Inferior parietal cortex (tissue), 1 donor: Measurements from ENCODE around the gene INCENP.

Source experiments
- DNase-seq: peaks from one replicate; pipeline ENCODE4 v3.0.0-alpha.2; 2016; ENCODE audit errors: extremely low spot score

INCENP gene

DNA sequence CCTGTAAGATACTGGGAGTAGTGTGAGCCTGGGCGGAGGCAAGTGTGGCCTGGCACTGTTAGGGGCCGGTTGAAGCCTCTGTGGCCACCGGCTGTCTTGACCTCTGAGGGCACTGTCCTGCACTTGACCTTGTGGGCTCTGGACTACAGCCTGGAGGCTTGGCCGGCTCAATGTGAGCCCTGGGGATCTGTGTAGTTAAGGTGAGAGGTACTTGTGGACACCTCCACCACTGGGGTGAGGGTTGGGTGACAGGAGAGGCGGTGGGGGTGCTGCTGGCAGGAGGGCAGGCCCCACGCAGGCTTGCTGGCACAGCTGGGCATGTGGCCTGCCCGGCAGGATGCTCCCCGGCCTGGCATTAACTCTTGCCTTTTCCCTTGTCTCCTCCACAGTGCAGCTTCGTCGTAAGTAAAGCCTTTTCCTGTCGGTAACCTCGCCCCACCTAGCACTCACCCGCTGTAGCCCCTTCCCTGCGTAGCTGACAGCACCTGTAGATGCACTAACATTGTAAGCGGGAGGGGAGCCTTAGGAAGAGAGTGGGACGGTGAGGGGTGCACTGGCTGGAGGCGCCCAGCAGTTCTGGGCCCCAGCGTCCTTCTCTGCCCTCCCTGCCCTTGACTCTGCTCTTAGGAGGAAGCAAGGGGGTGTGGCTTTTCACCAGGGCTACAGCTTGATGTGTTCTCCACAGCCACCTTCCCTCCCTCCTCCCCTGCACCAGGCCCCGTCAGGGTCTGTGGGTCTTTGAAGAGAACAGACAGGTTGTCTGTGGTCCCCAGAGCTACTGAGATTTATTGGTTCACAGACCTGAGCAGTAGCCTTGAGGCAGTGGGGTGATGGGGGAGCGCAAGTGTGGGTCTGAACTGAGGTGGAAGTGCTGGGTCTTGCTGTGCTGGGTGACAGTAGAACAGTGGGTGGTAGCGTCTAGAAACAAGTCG lies 17.6 kb downstream of the INCENP start:
- DNase-seq, result no peak

DNA sequence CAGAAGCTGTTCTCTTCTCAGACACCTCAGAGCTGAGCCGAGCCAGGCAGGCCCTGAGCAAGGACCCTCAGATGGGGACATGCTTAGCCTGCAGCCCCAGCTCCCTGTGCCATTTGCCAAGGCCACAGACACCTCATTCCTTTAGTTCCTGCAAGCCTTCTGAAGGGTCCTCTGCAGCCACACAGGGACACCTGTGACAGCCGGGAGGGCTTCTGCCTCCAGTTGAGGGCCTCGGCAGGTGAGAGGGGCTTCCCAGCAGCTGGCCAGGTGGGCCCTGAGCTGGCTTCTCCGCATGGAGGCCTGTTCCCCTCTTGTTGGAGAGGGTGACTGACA lies 18.2 kb downstream of the INCENP start:
- DNase-seq, result no peak

DNA sequence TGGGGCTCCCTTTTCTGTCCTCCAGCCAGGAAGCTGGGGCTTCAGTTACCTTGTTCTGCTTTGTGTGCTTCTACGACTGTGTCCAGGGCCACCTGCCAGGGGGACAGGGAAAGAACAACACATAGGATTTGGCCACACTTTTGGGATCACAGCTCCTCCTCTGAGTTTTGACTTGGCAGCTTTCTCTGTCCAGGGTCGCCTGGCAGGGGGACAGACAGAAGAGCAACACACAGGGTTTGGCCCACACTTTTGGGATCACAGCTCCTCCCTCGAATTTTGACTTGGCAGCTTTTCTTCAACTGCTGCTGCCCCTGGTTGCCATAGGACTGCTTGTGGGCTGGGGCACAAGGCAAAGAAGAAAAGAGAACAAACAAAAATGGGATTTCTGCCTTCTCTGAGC lies 19.1 kb downstream of the INCENP start:
- DNase-seq, result no peak

DNA sequence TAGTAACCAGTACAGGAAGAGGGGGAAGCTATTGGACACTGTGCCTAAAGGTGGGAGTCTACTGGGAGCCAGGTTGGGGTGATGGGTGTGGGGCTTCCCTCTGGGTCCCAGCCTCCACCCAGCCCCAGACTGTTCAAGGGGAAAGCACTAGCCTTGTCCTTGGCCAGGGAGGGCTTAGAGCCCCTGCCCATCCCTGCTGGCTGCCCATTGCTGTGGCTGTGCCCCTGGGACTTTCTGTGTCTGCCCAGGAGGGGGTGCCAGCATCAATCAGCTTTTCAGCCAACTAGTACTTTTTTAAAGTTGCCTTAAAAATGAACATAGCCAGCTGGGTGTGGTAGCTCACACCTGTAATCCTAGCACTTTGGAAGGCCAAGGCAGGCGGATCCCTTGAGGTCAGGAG lies 19.9 kb downstream of the INCENP start:
- no peak for DNase-seq

DNA sequence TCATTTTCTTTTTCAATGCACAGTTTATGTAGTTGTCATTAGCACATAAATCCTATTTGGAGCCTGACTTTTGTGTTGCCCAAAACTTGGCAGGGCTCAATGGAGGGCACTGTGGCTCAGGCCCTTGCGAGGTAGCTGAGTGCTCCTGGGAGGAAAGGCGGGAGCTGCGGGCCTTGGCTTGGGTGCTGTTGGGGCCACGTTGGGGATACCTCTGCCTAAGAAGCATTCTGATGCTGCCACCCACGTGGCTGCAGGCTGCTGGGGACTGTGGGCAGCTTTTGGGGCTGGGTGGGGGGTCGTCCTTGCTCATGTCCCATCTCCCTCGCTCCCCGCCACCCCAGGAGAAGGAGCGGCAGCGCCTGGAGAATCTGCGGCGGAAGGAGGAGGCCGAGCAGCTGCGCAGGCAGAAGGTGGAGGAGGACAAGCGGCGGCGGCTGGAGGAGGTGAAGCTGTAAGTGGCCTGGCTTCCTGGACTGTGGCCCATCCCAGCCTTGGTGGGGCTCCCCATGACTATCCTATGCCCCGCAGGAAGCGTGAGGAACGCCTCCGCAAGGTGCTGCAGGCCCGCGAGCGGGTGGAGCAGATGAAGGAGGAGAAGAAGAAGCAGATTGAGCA lies 20.9 kb downstream of the INCENP start:
- DNase-seq, result no peak

DNA sequence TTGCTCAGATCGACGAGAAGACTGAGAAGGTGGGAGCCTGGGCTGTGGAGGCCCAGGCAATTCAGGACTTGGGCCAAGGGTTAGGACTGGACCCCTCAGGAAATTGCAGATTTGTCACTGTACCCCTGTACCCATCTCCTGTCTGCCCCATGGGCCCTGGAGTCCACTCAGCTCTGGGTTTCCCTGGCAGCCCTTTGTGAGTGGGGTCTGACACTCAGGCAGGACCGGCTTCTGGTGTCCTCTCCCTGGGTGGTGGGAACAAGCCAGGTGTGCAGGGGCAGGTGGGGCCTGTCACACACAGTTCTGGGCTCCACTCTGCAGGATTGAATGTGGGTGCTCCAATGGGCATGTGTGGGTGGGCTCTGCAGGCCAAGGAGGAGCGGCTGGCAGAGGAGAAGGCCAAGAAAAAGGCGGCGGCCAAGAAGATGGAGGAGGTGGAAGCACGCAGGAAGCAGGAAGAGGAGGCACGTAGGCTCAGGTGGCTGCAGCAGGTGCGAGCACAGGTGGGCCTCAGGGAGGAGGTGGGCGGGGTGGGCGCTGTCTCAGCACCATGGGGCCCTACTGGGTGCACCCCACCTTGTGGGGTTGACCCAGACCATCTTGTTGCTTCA lies 21.6 kb downstream of the INCENP start:
- DNase-seq, result no peak

DNA sequence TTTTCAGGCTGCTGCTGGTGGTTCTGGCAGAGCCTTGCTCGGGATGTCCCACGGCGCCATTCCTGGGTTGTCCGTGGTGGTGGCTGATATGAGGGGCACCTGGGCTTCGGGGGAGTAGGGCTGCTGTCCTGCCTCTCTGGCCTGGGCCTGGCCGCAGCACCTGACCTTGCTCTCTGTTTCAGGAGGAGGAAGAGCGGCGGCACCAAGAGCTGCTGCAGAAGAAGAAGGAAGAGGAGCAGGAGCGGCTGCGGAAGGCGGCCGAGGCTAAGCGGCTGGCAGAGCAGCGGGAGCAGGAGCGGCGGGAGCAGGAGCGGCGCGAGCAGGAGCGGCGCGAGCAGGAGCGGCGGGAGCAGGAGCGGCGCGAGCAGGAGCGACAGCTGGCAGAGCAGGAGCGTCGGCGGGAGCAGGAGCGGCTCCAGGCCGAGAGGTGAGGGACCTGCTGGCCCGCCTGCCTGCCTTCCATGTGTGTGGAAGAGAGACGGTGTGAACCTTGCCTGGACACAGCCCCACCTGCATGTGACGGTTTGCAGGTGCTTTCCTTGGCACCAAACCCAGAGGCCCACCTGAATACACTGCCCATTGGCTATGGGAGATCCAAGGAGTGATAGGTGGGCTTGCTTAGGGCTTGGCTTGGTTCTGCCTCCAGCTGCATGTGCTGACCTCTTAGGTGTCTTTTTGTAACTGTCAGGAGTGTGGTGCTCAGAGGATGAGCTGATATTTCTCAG lies 22.8 kb downstream of the INCENP start:
- DNase-seq, result no peak

DNA sequence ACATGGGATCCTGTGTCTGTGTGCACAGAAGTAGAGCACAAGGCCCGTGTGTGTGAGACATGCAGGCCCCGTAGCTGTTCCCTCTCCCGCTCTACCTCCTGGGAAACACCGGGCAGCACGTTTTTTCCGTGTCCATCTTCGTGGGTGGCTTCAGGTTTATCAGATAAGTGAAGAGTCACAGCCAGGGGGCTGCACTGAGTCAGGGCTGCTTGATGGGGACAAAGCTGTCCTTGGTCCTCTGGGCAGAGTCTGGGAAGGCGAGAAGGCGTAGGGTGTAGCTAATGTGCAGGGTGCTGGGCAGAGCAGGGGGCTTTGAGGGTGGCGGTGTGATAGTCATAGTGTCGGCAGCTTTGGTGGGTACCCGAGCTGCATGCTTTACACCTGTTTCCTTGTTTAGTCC lies 23.7 kb downstream of the INCENP start:
- DNase-seq, result no peak

DNA sequence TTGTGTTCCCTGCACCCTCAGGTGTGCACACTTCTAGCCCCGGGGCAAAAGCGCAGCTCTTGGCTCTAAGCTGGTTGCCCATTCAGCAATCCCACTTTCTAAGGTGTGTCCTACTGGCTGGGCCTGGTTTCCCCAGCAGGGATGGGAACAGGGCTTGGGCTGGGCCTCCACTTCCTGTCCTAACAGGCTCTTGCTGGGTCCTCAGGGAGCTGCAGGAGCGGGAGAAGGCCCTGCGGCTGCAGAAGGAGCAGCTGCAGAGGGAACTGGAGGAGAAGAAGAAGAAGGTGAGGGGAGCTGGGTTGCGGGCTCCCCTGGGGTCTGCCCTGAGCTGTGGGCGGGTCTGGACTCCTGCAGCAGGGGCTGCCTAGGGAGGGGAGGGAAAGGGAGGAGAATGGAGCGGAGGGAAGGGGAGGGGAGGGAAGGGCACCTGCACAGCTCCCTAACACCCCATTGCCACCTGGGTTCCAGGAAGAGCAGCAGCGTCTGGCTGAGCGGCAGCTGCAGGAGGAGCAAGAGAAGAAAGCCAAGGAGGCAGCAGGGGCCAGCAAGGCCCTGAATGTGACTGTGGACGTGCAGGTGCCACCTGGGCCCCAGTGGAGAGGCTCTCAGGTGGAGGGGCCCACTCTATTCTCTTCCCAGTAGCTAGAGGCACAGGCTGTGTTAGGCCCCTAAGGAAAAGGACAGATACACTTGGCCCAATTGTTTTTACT lies 24.6 kb downstream of the INCENP start:
- DNase-seq, result no peak

DNA sequence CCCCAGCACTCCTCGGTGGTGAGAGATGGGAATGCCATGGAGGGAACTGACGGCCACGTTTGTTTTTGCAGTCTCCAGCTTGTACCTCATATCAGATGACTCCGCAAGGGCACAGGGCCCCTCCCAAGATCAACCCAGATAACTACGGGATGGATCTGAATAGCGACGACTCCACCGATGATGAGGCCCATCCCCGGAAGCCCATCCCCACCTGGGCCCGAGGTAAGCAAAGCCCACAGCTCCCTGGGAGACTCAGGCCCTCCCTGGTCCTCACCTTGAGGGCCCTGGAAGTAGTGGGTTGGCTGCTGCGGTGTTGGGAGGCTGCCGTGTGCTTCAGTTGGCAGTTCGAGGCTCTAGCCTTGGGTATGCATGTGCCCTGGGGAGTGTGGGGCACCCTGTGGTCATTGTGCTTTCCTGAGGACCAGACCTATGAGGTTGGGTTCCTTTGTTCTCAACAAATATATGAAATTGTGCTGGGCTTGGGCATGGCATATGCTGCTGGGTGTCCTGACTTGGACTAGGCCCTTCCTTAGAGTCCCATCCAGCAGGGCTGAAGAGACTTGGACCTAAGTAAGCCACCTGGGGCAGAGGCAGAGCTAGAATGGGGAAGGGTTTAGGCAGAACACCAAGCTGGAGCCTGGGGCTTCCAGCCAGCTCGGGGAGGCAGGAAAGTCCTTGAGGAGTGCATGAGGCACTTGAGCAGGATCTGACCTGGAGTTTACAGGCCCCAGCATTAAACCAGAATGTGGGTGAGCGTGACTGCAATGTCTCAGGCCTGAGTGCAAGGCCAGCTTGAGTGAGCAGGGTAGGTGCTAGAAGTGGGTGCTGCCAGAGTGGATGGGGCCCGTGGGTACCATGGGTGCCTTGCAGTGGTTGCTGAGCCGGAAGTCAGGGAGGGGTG lies 26.4 kb downstream of the INCENP start:
- DNase-seq, result no peak

DNA sequence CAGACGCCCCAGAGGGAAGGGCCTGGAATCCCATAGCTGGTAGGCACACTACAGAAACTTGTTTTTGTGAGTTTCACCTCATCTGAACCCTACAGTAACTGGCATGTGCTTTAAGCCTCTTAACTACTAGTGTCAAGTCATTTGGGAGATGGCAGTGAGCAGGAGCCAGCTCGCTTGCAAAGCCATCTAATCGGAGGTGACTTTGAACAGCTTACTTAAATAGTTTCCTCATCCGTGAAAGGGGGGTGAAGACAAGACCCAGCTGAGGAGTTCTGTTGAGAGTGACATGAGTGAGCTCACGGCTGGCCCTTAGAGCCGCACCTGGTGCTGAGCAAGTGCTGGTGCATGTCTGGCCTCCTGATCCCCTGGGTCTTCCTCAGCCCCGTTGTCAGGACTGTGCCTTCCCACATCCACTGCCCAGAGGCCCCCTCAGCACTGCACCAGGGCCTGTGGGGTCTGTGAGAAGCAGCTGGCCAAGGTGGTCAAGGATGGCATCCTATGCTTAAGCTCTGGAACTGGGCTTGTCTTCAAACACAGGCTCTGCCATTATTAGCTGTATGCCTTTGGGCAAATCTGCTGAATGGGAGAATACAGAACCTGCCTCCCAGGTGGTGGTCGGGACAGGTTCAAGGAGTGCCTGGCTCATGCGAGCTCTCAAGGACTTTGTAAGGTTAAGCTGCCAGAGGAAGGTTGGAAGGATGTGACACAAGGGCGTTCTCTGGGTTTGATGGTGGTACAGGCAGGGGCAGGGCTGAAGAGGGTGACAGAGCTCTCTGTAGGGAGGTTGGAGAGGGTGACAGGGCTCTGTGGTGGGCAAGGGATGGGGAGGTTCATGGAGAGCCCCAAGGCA lies 27.3 kb downstream of the INCENP start:
- DNase-seq, result no peak

DNA sequence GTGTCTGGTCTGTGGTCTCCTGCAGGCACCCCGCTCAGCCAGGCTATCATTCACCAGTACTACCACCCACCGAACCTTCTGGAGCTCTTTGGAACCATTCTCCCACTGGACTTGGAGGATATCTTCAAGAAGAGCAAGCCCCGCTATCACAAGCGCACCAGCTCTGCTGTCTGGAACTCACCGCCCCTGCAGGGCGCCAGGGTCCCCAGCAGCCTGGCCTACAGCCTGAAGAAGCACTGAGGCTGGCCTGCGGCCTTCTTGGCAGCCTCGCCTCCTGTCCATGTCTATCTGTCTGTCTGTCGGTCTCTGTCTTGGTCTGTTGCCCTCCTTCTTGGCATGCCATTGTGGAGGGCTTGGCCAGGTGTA lies 27.9 kb downstream of the INCENP start:
- no peak for DNase-seq

DNA sequence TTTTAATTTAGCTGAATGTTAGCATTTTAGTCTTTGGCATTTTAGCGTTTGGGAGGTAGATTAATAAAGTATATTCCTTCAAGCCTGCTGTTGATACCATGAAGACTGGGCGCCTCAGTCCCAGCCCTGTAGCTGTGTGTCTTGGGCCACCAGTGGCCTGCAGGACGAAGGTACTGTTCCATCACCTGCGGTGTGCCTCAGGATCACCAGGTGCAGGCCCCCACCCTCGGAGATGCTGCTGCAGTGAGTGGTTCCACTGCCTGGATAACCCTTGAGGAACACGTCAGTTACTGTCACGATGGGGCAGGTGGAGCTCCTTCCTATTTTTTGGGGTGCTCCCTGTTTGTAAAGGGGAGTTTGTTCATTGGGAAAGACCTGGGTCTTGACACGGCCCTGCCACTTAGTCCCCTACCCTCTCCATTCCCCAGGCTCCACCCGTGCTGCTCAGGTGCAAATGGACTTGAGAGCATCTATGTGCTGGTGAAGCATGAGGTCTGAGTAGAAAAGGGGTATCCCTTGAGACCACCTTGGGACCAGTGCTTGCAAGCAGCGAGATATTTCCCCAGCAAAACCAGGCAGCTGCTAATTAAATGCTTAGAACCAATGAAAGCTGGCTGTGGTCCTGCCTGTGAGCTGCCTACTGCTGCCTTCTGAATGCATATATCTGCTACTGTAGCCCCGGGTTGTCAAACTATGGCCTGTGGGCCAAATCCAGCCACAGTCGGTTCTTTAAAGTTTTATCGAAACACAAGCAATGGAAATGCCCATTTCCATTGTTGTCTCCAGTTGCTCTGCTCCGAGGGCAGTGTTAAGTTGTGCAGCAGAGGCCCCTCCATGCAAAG lies 28.7 kb downstream of the INCENP start:
- no peak for DNase-seq

DNA sequence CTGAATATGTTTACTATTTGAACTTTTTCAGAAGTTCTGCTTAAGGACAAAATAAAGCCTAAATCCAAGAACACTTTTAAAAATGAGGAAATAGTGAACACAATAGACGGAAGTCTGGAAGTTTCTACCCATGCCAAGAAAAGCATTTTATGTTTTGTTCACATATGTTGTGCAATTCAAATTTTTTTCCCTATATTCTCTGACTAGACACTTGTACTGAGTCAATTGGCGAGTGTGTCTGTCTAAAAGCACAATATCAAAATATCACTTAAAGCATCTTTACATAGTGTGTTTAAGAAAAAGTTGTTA lies 29.2 kb downstream of the INCENP start:
- DNase-seq, result no peak

DNA sequence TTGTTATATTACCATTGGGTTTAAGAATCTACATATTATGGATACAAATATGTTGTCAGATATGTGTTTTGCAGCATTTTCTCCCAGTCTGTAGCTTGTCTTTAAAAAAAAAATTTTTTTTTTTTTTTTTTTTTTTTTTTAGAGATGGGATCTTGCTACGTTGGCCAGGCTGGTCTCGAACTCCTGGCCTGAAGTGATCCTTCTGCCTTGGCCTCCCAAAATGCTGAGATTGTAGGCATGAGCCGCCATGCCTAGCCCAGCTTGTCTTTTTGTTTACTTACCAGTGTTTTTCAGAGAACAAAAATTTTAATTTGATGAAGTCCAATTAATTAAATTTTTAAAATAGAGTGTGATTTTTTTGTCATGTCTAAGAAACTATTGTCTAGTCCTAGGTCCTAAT lies 29.8 kb downstream of the INCENP start:
- no peak for DNase-seq

DNA sequence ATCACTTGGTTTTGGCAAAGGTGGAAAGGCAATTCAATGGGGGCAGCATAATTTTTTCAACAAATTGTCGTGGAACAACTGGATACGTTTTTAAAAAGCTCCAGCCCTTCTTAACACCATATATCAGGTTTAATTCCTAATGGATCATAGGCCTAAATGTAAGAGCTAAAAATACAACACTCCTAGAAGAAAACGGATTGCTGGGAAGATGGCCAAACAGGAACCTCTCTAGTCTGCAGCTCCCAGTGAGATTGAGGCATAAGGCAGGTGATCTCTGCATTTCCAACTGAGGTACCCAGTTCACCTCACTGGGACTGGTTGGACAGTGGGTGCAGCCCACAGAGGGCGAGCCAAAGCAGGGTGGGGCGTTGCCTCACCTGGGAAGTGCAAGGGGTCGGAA lies 33.8 kb downstream of the INCENP start:
- no peak for DNase-seq

DNA sequence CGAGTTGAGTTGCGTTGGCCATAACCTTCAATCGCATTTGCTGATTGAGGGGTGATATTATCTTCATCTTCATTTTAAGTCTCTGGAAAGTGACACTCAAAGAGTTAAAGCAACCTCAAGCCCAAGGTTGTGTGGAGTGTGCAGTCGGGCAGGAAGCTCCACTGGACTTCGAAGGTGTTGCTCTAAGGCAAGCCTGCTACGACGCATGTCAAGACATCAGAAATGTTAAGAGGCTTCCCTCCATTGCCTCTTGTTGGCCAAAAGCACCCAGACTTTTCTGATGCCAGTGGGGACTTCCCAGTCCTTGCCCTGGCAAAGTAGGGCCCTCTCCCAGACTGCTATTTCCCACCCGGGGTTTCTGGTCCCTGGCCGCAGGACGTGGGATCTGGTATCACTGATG lies 42.6 kb downstream of the INCENP start:
- no peak for DNase-seq

DNA sequence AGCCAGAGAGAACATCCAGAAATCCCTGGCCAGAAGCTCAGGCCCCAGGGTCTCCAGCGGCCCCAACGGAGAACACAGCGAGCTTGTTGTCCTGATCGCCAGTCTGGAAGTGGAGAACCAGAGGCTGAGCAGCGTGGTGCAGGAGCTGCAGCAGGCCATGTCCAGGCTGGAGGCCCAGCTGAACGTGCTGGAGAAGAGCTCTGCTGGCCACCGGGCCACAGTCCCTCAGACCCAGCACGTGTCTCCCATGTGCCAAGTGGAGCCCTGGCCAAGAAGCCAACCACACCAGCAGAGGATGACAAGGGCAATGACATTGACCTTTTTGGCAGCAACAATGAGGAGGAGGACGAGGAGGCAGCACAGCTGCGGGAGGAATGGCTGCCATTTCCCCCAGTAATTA lies 45.6 kb downstream of the INCENP start:
- DNase-seq, result no peak

DNA sequence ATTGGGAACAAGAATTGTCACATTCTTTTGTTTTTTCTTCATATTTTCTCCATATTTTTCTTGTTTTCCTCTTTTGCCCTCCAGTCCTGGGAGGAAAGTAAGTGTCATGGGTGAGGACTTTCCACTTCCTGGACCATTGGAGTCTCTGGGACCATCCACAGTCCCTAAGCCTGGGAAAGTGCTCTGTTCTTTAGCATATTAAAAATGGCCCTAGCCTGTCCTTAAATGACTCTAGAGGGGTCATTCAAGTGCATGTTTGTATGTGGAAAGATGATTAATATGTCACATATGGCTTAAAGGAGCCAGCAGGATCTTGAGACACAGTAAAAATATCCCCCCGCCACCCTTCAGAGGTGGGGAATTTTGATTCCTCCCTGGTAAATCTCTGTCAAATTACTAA lies 46.1 kb downstream of the INCENP start:
- DNase-seq, result no peak
